ENCODE results near the gene PSMB5. TPM values are rescaled to one million over a fixed set of nuclear protein-coding genes. Genes with fewer than 3 reads are reported as not detected.

The PSMB5 gene
- total RNA-seq, 1 donor from 2014 or later, result 220 TPM

GRCh38 chr14:23056956-23057756, 22.5 kb upstream of the PSMB5 start, which contains the start of gene CDH24:
Gene CDH24, minus strand, starts transcription at chr14:23057520. Its CDS starts 1,787 bp downstream, at chr14:23055733.
- Histone ChIP-seq H3K27me3 (ENCODE audit: control insufficient read depth, insufficient read depth, low read length) (no peaks in the 10 kb centered on the region), H3K4me3 (ENCODE audit: low read depth, low read length) (peak within 1 kb of the TSS; percentile 45), H3K36me3 (ENCODE audit: control insufficient read depth, insufficient read depth, low read length) (peaks cover 16% of the 10 kb centered on the region)
- no peak for TF ChIP-seq CTCF (IDR thresholded peaks at IDR 0.05; ENCODE audit: insufficient read depth, low read length, severe bottlenecking)
- FAIRE-seq (no peak), DNase-seq (ENCODE audit: low read depth) (peak; percentile 36)

- H3K27me3 ChIP-seq (ENCODE audit: control insufficient read depth, insufficient read depth, low read length), result no peaks in the 10 kb centered on the region
- peaks cover 14% of the 10 kb centered on the region for H3K36me3 ChIP-seq (ENCODE audit: control insufficient read depth, insufficient read depth, low read length)
- DNase-seq (ENCODE audit: low read depth), result peak; percentile 72
- FAIRE-seq, result peak; percentile 32
- peak; percentile 94 for TF ChIP-seq CTCF (IDR thresholded peaks at IDR 0.05; ENCODE audit: insufficient read depth, low read length, severe bottlenecking)
- H3K4me3 ChIP-seq (ENCODE audit: low read depth, low read length), result peak overlapping the region; percentile 45
Measured at GRCh38 chr14:23056145-23056955, 21.6 kb upstream of the PSMB5 start.

GRCh38 chr14:23055621-23056144, 21.0 kb upstream of the PSMB5 start:
- H3K4me3 ChIP-seq (ENCODE audit: low read depth, low read length), result no peak overlapping the region
- FAIRE-seq (no peak), DNase-seq (ENCODE audit: low read depth) (no peak)
- peaks cover 10% of the 10 kb centered on the region for H3K36me3 ChIP-seq (ENCODE audit: control insufficient read depth, insufficient read depth, low read length)
- no peaks in the 10 kb centered on the region for H3K27me3 ChIP-seq (ENCODE audit: control insufficient read depth, insufficient read depth, low read length)
- TF ChIP-seq CTCF (IDR thresholded peaks at IDR 0.05; ENCODE audit: insufficient read depth, low read length, severe bottlenecking), result no peak

- H3K36me3 ChIP-seq (ENCODE audit: control insufficient read depth, insufficient read depth, low read length), result peaks cover 7% of the 10 kb centered on the region
- FAIRE-seq (no peak), DNase-seq (ENCODE audit: low read depth) (no peak)
- TF ChIP-seq CTCF (IDR thresholded peaks at IDR 0.05; ENCODE audit: insufficient read depth, low read length, severe bottlenecking), result no peak
- H3K4me3 ChIP-seq (ENCODE audit: low read depth, low read length), result no peak overlapping the region
- H3K27me3 ChIP-seq (ENCODE audit: control insufficient read depth, insufficient read depth, low read length), result no peaks in the 10 kb centered on the region
Measured at GRCh38 chr14:23055147-23055550, 20.4 kb upstream of the PSMB5 start.

- Histone ChIP-seq H3K4me3 (ENCODE audit: low read depth, low read length) (no peak overlapping the region), H3K36me3 (ENCODE audit: control insufficient read depth, insufficient read depth, low read length) (peaks cover 2% of the 10 kb centered on the region), H3K27me3 (ENCODE audit: control insufficient read depth, insufficient read depth, low read length) (no peaks in the 10 kb centered on the region)
- TF ChIP-seq CTCF (IDR thresholded peaks at IDR 0.05; ENCODE audit: insufficient read depth, low read length, severe bottlenecking), result no peak
- DNase-seq (ENCODE audit: low read depth) (no peak), FAIRE-seq (no peak)
Measured at GRCh38 chr14:23054000-23054811, 19.5 kb upstream of the PSMB5 start.

All from bronchial epithelial cell (primary cell).